Activated gamma-delta T cell (primary cell): ENCODE measurements around the gene FASTK.

Experiments
- DNase-seq: peaks from one replicate; lab custom pipeline; 2025; lab: John Stamatoyannopoulos, UW

FASTK gene

GRCh38 chr7:151117565-151117964 is 37.0 kb upstream of the FASTK start:
- no peak for DNase-seq

GRCh38 chr7:151116603-151117440 is 36.2 kb upstream of the FASTK start:
- no peak for DNase-seq

- no peak for DNase-seq
Measured at GRCh38 chr7:151115836-151116418, 35.3 kb upstream of the FASTK start.

- no peak for DNase-seq
Measured at GRCh38 chr7:151115121-151115835, 34.7 kb upstream of the FASTK start.

GRCh38 chr7:151114151-151115090 is 33.8 kb upstream of the FASTK start:
- no peak for DNase-seq

GRCh38 chr7:151113344-151114150 is 32.9 kb upstream of the FASTK start:
- no peak for DNase-seq

- DNase-seq: no peak
Measured at GRCh38 chr7:151110941-151111645, 30.5 kb upstream of the FASTK start.

GRCh38 chr7:151110236-151110940 is 29.8 kb upstream of the FASTK start:
- no peak for DNase-seq

- DNase-seq: no peak
Measured at GRCh38 chr7:151109094-151110048, 28.8 kb upstream of the FASTK start.

- DNase-seq: no peak
Measured at GRCh38 chr7:151107882-151108281, 27.3 kb upstream of the FASTK start.

GRCh38 chr7:151104411-151105235 is 24.0 kb upstream of the FASTK start:
- DNase-seq: no peak

- no peak for DNase-seq
Measured at GRCh38 chr7:151103973-151104372, 23.4 kb upstream of the FASTK start.

GRCh38 chr7:151102991-151103390 is 22.4 kb upstream of the FASTK start:
- no peak for DNase-seq

- DNase-seq: no peak
Measured at GRCh38 chr7:151101621-151102396, 21.2 kb upstream of the FASTK start.

- no peak for DNase-seq
Measured at GRCh38 chr7:151100921-151101320, 20.3 kb upstream of the FASTK start.

GRCh38 chr7:151099486-151100211 is 19.0 kb upstream of the FASTK start:
- no peak for DNase-seq
